GM23338 (cell line): ENCODE results near the gene LFNG. TPM values are rescaled to one million over a fixed set of nuclear protein-coding genes. Genes with fewer than 3 reads are reported as not detected.

ENCODE experiments used
- ATAC-seq: fragments of 200-7000 bp; cut with Tn5 transposase; 3 replicates; pipeline ENCODE4 v1.9.1; 2020
- DNase-seq: peaks from one replicate; pipeline ENCODE4 v3.0.0-alpha.2; 2015; ENCODE audit warnings: low spot score
- H2AFZ ChIP-seq: fragments of 200-600 bp; sonication (generic); 2 replicates; pipeline ENCODE4 v1.8.0; 2016; ENCODE audit warnings: antibody characterized with exemption, mild to moderate bottlenecking, moderate library complexity
- H3F3A ChIP-seq: fragments of 200-600 bp; sonication (generic); replicated peaks from 2 replicates; pipeline ENCODE4 v1.8.0; 2017; ENCODE audit warnings: antibody characterized with exemption, mixed run types, low read depth
- H3K27ac ChIP-seq: fragments of 200-600 bp; sonication (generic); 2 replicates; pipeline ENCODE4 v1.6.1; 2016; ENCODE audit warnings: low read depth
- H3K27me3 ChIP-seq: fragments of 200-600 bp; sonication (generic); 2 replicates; pipeline ENCODE4 v1.8.0; 2016; ENCODE audit warnings: mild to moderate bottlenecking, mixed run types, moderate library complexity; ENCODE audit not compliant: insufficient read depth
- H3K36me3 ChIP-seq: fragments of 200-600 bp; sonication (generic); 2 replicates; pipeline ENCODE4 v1.8.0; 2016; ENCODE audit warnings: mild to moderate bottlenecking; ENCODE audit not compliant: insufficient read depth
- H3K4me1 ChIP-seq: fragments of 200-600 bp; sonication (generic); 2 replicates; pipeline ENCODE4 v1.8.0; 2016; ENCODE audit warnings: mild to moderate bottlenecking, moderate library complexity; ENCODE audit not compliant: insufficient read depth
- H3K4me2 ChIP-seq: fragments of 200-600 bp; sonication (generic); 2 replicates; pipeline ENCODE4 v1.7.1; 2017; ENCODE audit warnings: mixed run types
- H3K4me3 ChIP-seq: fragments of 200-600 bp; sonication (generic); 2 replicates; pipeline ENCODE4 v1.6.1; 2016; ENCODE audit warnings: mixed run types
- H3K79me2 ChIP-seq: fragments of 200-600 bp; sonication (generic); replicated peaks from 2 replicates; pipeline ENCODE4 v1.8.0; 2017; ENCODE audit warnings: mild to moderate bottlenecking; ENCODE audit not compliant: insufficient read depth
- H3K9me2 ChIP-seq: fragments of 200-600 bp; sonication (generic); 2 replicates; pipeline ENCODE4 v1.8.0; 2017; ENCODE audit not compliant: insufficient read depth
- H4K20me1 ChIP-seq: fragments of 200-600 bp; sonication (generic); replicated peaks from 2 replicates; pipeline ENCODE4 v1.8.0; 2017; ENCODE audit warnings: mild to moderate bottlenecking; ENCODE audit not compliant: insufficient read depth
- H3K27ac Mint-ChIP-seq: 2 replicates; pipeline ENCODE4 v1.8.0; 2020; ENCODE audit warnings: inconsistent platforms, mild to moderate bottlenecking, moderate library complexity, mixed read lengths
- H3K27me3 Mint-ChIP-seq: 3 replicates; pipeline ENCODE4 v1.8.0; 2022; ENCODE audit warnings: low read depth, mild to moderate bottlenecking, moderate library complexity, mixed read lengths, inconsistent platforms; ENCODE audit not compliant: insufficient read depth, poor library complexity
- H3K36me3 Mint-ChIP-seq: 3 replicates; pipeline ENCODE4 v1.8.0; 2021; ENCODE audit warnings: low read depth, mild to moderate bottlenecking, inconsistent platforms, moderate library complexity, mixed read lengths
- H3K4me1 Mint-ChIP-seq: 3 replicates; pipeline ENCODE4 v1.8.0; 2020; ENCODE audit warnings: mild to moderate bottlenecking, inconsistent platforms, mixed read lengths
- H3K4me3 Mint-ChIP-seq: 3 replicates; pipeline ENCODE4 v1.8.0; 2021; ENCODE audit warnings: moderate library complexity, mild to moderate bottlenecking, inconsistent platforms, mixed read lengths
- H3K9me3 Mint-ChIP-seq: 3 replicates; pipeline ENCODE4 v1.8.0; 2020; ENCODE audit warnings: moderate library complexity, mild to moderate bottlenecking, inconsistent platforms, mixed read lengths
- CREB1 ChIP-seq: fragments of 250-450 bp; sonication (Bioruptor Pico); IDR thresholded peaks from 2 replicates; pipeline ENCODE4 v1.5.0; 2020; ENCODE audit warnings: low read depth, mild to moderate bottlenecking, moderate library complexity
- EZH2 ChIP-seq: fragments of 200-600 bp; sonication (generic); IDR thresholded peaks from one replicate; pipeline ENCODE4 v1.8.0; 2017; ENCODE audit warnings: antibody characterized with exemption, mild to moderate bottlenecking, low read depth; ENCODE audit not compliant: unreplicated experiment
- EZH2phosphoT487 ChIP-seq: fragments of 200-600 bp; sonication (generic); IDR thresholded peaks from one replicate; pipeline ENCODE4 v1.8.1; 2018; ENCODE audit warnings: antibody characterized with exemption; ENCODE audit not compliant: unreplicated experiment
- JUNB ChIP-seq: IDR thresholded peaks from one replicate; pipeline ENCODE4 v1.6.1; 2016; ENCODE audit warnings: antibody characterized with exemption; ENCODE audit not compliant: unreplicated experiment
- NANOG ChIP-seq: IDR thresholded peaks from 2 replicates; pipeline ENCODE4 v1.6.1; 2016; ENCODE audit warnings: antibody characterized with exemption, borderline replicate concordance
- POLR2AphosphoS5 ChIP-seq: IDR thresholded peaks from 2 replicates; pipeline ENCODE4 v1.6.1; 2016; ENCODE audit warnings: antibody characterized with exemption, low read depth
- STAT1 ChIP-seq: IDR thresholded peaks from one replicate; pipeline ENCODE4 v1.6.1; 2016; ENCODE audit warnings: antibody characterized with exemption; ENCODE audit not compliant: unreplicated experiment
- ZNF114 ChIP-seq: fragments of 250-450 bp; sonication (Bioruptor Pico); IDR thresholded peaks from 2 replicates; pipeline ENCODE4 v1.5.0; 2020; ENCODE audit warnings: mild to moderate bottlenecking, moderate library complexity
- ZNF331 ChIP-seq: fragments of 250-450 bp; sonication (Bioruptor Pico); IDR thresholded peaks from 2 replicates; pipeline ENCODE4 v1.5.0; 2020; ENCODE audit warnings: low read depth, mild to moderate bottlenecking, moderate library complexity
- polyA plus RNA-seq: library from polyadenylated mRNA; unstranded; fragments of >200 nt; fragmentation: Nextera tagmentation; extraction: Ambion mirVana; gene quantifications from 2 replicates; pipeline ENCODE4 v1.2.1, GENCODE V29; 2016
- total RNA-seq: library from RNA; depleted of rRNA; stranded (reverse); fragments of >200 nt; shearing (Covaris generic); gene quantifications from 2 replicates; pipeline ENCODE4 v1.2.3, GENCODE V29; 2014
- TF ChIP-seq, protein P1 (sequence below): fragments of 250-450 bp; sonication (Bioruptor Pico); IDR thresholded peaks from 2 replicates; pipeline ENCODE4 v1.5.0; 2020; ENCODE audit warnings: mild to moderate bottlenecking, moderate library complexity
- TF ChIP-seq, protein P2 (sequence below), 2 experiments: fragments of 200-600 bp in 1 of 2; sonication (generic) in 1 of 2; conservative IDR thresholded peaks; 2 replicates each; pipeline versions ENCODE4 v1.5.1 to v1.6.1; 2016 to 2017; ENCODE audit warnings: antibody characterized with exemption in 2 of 2, low read depth in 2 of 2, mild to moderate bottlenecking in 2 of 2, moderate library complexity in 1 of 2
- TF ChIP-seq, protein P3 (sequence below): IDR thresholded peaks from 2 replicates; pipeline ENCODE4 v1.6.1; 2016; ENCODE audit warnings: antibody characterized with exemption
- TF ChIP-seq, protein P4 (sequence below): IDR thresholded peaks from one replicate; pipeline ENCODE4 v1.6.1; 2018; ENCODE audit warnings: antibody characterized with exemption; ENCODE audit not compliant: unreplicated experiment

LFNG gene
- total and polyA plus RNA-seq, 2 experiments from 2014 or later: 1.7 to 35.4 TPM

GRCh38 chr7:2524808-2525657 is 5.5 kb downstream of the LFNG start:
- DNase-seq: peak; percentile 97

More at GRCh38 chr7:2524808-2525657, 5.5 kb downstream of the LFNG start:
- no peaks in the 10 kb centered on the region for H3K9me3 Mint-ChIP-seq
- peak overlapping the region; percentile 14; the same call in 1 of the 3 replicates for H3K4me3 Mint-ChIP-seq
- Histone ChIP-seq H3K4me1 (peaks cover 49% of the 10 kb centered on the region), H3K4me3 (peak overlapping the region; percentile 68), H3K4me2 (peak overlapping the region; percentile 92), H3K9me2 (no peaks in the 10 kb centered on the region), H3K27ac (peak overlapping the region; percentile 79), H3K36me3 (no peaks in the 10 kb centered on the region; the same call in 1 of the 2 replicates), H3K27me3 (peaks cover 9% of the 10 kb centered on the region), H4K20me1 (no peaks in the 10 kb centered on the region; the same call in 1 of the 2 replicates), H2AFZ (no peak overlapping the region), H3K79me2 (peaks cover 17% of the 10 kb centered on the region), H3F3A (0 out of 2 replicates have a peak, but pooled peaks cover 6% of the 10 kb centered on the region)
- no peak for TF ChIP-seq JUNB
- no peak for TF ChIP-seq POLR2AphosphoS5
- TF ChIP-seq, protein P1, sequence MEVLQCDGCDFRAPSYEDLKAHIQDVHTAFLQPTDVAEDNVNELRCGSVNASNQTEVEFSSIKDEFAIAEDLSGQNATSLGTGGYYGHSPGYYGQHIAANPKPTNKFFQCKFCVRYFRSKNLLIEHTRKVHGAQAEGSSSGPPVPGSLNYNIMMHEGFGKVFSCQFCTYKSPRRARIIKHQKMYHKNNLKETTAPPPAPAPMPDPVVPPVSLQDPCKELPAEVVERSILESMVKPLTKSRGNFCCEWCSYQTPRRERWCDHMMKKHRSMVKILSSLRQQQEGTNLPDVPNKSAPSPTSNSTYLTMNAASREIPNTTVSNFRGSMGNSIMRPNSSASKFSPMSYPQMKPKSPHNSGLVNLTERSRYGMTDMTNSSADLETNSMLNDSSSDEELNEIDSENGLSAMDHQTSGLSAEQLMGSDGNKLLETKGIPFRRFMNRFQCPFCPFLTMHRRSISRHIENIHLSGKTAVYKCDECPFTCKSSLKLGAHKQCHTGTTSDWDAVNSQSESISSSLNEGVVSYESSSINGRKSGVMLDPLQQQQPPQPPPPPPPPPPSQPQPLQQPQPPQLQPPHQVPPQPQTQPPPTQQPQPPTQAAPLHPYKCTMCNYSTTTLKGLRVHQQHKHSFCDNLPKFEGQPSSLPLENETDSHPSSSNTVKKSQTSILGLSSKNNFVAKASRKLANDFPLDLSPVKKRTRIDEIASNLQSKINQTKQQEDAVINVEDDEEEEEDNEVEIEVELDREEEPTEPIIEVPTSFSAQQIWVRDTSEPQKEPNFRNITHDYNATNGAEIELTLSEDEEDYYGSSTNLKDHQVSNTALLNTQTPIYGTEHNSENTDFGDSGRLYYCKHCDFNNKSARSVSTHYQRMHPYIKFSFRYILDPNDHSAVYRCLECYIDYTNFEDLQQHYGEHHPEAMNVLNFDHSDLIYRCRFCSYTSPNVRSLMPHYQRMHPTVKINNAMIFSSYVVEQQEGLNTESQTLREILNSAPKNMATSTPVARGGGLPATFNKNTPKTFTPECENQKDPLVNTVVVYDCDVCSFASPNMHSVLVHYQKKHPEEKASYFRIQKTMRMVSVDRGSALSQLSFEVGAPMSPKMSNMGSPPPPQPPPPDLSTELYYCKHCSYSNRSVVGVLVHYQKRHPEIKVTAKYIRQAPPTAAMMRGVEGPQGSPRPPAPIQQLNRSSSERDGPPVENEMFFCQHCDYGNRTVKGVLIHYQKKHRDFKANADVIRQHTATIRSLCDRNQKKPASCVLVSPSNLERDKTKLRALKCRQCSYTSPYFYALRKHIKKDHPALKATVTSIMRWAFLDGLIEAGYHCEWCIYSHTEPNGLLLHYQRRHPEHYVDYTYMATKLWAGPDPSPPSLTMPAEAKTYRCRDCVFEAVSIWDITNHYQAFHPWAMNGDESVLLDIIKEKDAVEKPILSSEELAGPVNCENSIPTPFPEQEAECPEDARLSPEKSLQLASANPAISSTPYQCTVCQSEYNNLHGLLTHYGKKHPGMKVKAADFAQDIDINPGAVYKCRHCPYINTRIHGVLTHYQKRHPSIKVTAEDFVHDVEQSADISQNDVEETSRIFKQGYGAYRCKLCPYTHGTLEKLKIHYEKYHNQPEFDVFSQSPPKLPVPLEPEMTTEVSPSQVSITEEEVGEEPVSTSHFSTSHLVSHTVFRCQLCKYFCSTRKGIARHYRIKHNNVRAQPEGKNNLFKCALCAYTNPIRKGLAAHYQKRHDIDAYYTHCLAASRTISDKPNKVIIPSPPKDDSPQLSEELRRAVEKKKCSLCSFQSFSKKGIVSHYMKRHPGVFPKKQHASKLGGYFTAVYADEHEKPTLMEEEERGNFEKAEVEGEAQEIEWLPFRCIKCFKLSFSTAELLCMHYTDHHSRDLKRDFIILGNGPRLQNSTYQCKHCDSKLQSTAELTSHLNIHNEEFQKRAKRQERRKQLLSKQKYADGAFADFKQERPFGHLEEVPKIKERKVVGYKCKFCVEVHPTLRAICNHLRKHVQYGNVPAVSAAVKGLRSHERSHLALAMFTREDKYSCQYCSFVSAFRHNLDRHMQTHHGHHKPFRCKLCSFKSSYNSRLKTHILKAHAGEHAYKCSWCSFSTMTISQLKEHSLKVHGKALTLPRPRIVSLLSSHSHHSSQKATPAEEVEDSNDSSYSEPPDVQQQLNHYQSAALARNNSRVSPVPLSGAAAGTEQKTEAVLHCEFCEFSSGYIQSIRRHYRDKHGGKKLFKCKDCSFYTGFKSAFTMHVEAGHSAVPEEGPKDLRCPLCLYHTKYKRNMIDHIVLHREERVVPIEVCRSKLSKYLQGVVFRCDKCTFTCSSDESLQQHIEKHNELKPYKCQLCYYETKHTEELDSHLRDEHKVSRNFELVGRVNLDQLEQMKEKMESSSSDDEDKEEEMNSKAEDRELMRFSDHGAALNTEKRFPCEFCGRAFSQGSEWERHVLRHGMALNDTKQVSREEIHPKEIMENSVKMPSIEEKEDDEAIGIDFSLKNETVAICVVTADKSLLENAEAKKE (CRISPR knock-in tag): no peak
- no peak for TF ChIP-seq ZNF331 (CRISPR knock-in tag)
- no peak for TF ChIP-seq EZH2phosphoT487
- TF ChIP-seq, protein P2, sequence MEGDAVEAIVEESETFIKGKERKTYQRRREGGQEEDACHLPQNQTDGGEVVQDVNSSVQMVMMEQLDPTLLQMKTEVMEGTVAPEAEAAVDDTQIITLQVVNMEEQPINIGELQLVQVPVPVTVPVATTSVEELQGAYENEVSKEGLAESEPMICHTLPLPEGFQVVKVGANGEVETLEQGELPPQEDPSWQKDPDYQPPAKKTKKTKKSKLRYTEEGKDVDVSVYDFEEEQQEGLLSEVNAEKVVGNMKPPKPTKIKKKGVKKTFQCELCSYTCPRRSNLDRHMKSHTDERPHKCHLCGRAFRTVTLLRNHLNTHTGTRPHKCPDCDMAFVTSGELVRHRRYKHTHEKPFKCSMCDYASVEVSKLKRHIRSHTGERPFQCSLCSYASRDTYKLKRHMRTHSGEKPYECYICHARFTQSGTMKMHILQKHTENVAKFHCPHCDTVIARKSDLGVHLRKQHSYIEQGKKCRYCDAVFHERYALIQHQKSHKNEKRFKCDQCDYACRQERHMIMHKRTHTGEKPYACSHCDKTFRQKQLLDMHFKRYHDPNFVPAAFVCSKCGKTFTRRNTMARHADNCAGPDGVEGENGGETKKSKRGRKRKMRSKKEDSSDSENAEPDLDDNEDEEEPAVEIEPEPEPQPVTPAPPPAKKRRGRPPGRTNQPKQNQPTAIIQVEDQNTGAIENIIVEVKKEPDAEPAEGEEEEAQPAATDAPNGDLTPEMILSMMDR (conservative IDR thresholded peaks at IDR 0.05; ENCODE audit: low read depth in 2 of 2): no peak
- no peak for TF ChIP-seq CREB1 (CRISPR knock-in tag)
- TF ChIP-seq STAT1: no peak
- TF ChIP-seq, protein P3, sequence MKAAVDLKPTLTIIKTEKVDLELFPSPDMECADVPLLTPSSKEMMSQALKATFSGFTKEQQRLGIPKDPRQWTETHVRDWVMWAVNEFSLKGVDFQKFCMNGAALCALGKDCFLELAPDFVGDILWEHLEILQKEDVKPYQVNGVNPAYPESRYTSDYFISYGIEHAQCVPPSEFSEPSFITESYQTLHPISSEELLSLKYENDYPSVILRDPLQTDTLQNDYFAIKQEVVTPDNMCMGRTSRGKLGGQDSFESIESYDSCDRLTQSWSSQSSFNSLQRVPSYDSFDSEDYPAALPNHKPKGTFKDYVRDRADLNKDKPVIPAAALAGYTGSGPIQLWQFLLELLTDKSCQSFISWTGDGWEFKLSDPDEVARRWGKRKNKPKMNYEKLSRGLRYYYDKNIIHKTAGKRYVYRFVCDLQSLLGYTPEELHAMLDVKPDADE: no peak
- no peak for TF ChIP-seq ZNF114 (CRISPR knock-in tag)
- TF ChIP-seq, protein P4, sequence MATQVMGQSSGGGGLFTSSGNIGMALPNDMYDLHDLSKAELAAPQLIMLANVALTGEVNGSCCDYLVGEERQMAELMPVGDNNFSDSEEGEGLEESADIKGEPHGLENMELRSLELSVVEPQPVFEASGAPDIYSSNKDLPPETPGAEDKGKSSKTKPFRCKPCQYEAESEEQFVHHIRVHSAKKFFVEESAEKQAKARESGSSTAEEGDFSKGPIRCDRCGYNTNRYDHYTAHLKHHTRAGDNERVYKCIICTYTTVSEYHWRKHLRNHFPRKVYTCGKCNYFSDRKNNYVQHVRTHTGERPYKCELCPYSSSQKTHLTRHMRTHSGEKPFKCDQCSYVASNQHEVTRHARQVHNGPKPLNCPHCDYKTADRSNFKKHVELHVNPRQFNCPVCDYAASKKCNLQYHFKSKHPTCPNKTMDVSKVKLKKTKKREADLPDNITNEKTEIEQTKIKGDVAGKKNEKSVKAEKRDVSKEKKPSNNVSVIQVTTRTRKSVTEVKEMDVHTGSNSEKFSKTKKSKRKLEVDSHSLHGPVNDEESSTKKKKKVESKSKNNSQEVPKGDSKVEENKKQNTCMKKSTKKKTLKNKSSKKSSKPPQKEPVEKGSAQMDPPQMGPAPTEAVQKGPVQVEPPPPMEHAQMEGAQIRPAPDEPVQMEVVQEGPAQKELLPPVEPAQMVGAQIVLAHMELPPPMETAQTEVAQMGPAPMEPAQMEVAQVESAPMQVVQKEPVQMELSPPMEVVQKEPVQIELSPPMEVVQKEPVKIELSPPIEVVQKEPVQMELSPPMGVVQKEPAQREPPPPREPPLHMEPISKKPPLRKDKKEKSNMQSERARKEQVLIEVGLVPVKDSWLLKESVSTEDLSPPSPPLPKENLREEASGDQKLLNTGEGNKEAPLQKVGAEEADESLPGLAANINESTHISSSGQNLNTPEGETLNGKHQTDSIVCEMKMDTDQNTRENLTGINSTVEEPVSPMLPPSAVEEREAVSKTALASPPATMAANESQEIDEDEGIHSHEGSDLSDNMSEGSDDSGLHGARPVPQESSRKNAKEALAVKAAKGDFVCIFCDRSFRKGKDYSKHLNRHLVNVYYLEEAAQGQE: no peak
- no peak for TF ChIP-seq NANOG
- TF ChIP-seq EZH2: no peak
- peaks cover 45% of the 10 kb centered on the region for H3K4me1 Mint-ChIP-seq
- peak; percentile 51 for ATAC-seq
- H3K36me3 Mint-ChIP-seq: peaks cover 16% of the 10 kb centered on the region; the same call in 1 of the 3 replicates
- H3K27ac Mint-ChIP-seq: no peak overlapping the region
- H3K27me3 Mint-ChIP-seq: peaks cover 22% of the 10 kb centered on the region
